ENCODE measurements around the gene ESF1. TPM values are rescaled to one million over a fixed set of nuclear protein-coding genes. Genes with fewer than 3 reads are reported as not detected.
"Not testable (repeated sequence)": the region's sequence is repeated elsewhere in the genome, so short reads cannot be mapped to it uniquely, and the experiment has no call there.

ESF1 gene
- total RNA-seq, 1 donor from 2014 or later, result 18.2 TPM

- intact Hi-C loops (cut with micrococcal nuclease), result no loop called here
These were observed 7.1 kb upstream of the ESF1 start for GRCh38 chr20:13791540-13792459.

DNA sequence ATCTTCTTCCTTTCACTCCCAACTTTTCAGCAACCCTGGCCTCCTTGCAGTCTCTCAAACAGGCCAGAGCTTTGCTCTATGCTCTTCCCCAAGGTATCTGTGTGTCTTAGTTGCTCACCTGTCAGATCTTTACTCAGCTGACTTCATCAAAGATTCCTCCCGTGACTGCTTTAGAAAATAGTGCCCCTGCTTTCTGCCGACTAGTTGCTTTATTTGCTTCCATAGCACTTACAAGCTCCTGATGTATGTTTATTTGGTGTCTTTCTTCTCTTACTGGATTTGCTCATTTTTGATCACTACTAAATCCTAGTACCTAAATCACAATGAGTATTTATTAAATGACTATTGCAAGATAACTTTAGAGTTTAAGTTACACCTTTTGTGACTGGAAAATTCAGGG is 6.0 kb upstream of the ESF1 start:
- intact Hi-C loops (cut with micrococcal nuclease), result no loop called here

DNA sequence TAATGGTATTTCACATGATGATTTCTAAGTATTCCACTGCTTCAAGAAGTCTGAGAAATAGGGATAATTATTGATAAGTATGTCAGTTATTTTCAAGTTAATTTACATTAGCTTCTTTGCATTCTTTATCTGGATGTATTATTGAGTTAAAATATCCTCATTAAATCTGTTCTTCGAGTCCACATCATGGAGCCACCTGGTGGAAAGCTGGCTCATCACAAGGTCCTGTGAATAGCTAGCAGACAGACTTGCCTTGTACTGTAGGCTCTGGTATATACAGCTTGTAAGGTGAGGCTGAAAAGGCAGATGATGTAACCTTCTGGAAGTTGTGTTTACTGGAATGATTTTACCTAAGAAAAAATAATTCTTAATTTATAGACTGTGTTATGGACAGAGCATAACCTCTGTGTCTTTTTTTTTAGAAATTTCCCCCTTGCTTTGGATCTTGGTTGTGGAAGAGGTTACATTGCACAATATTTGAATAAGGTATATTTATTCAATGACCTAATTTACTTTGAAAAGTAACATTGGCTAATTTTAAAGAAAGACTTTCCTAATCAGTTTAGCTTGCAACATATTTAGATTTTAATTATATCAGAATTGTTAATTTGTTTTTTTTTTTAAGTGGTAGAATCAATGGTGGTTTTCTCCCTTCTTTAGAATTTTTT is 3.6 kb upstream of the ESF1 start:
- intact Hi-C loops (cut with micrococcal nuclease), result loop anchor here (1.0 to 5.0 kb wide), 2 partner anchors 329 to 566 kb away; partner anchors contain the start of gene ISM1

- intact Hi-C loops (cut with micrococcal nuclease), result loop anchor here (5.0 kb wide), 1 partner anchor 564 kb away; the partner anchor contains the start of gene ISM1
These were observed 1.6 kb upstream of the ESF1 start for GRCh38 chr20:13786143-13786828.

- intact Hi-C loops (cut with micrococcal nuclease), result loop anchor here (1.0 to 2.0 kb wide), 3 partner anchors 12 to 145 kb away; no protein-coding TSS in a partner anchor
These were observed 337 bp downstream of the ESF1 start for GRCh38 chr20:13784271-13784892.

DNA sequence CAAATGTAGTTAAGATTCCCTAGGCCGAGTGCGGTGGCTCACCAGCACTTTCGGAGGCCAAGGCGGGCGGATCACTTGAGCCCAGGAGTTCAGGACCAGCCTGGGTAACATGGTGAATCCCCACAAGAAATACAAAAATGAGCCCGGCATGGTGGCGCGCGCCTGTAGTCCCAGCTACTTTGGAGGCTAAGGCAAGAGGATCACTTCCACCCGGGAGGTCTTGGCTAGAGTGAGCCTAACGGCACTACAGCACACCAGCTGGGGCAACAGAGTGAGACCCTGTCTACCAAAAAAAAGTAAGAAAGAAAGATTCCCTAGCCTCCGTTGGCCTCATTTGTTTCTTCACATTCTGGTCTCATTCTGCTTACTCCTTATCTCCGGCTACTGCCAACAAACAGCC is 1.2 kb downstream of the ESF1 start:
- intact Hi-C loops (cut with micrococcal nuclease), result no loop called here

DNA sequence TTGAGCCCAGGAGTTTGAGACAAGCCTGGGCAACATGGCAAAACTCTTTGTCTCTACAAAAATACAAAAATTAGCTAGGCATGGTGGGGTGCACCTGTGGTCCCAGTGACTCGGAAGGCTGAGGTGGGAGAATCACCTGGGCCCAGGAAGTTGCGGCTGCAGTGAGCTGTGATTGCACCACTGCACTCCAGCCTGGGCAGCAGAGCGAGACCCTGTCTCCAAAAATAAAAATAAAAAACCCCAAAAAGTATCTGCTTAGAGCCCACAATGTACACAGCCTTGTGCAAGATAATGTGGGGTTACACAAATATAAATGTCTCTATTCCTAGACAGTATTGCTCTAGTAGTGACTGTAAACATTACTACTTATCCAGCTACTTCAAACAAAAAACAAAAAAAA is 5.9 kb downstream of the ESF1 start:
- intact Hi-C loops (cut with micrococcal nuclease), result loop anchor here (10.0 kb wide), 1 partner anchor 474 kb away; no protein-coding TSS in a partner anchor

- intact Hi-C loops (cut with micrococcal nuclease), result loop anchor here (10.0 kb wide), 1 partner anchor 472 kb away; no protein-coding TSS in a partner anchor
These were observed 7.5 kb downstream of the ESF1 start for GRCh38 chr20:13777171-13777601.

GRCh38 chr20:13775867-13776266 is 8.9 kb downstream of the ESF1 start:
- intact Hi-C loops (cut with micrococcal nuclease), result loop anchor here (10.0 kb wide), 1 partner anchor 471 kb away; no protein-coding TSS in a partner anchor

- intact Hi-C loops (cut with micrococcal nuclease), result loop anchor here (1.0 to 10.0 kb wide), 8 partner anchors 12 to 845 kb away; partner anchors contain the start of gene ESF1
These were observed 12.2 kb downstream of the ESF1 start for GRCh38 chr20:13772529-13772928.

DNA sequence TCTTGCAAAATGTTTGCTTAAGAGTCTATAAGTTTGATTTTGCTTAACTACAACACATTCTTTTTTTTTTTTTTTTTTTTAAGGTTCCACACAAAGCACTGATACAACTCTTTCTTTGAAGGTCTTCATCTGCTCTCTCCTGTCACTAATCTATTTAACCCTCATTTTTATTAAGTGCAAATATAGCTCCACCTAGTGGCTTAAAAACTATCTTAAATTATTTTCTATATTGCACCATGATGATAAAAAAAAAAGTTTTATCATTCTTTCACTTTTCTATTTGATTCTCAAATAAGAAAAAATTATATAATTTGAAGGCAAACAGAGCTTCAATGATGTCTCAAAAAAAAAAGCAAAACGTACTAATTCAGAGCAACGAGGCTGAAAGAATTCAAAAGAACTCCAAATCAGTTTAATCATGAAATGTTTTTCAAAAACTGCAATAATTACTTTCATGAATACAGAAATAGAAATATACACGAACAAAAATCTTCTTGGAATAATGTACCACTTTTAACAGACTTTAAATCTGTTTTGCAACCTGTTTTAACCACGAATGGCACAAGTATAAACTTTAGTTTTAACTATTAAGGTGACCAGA is 12.8 kb downstream of the ESF1 start:
- intact Hi-C loops (cut with micrococcal nuclease), result loop anchor here (1.0 to 10.0 kb wide), 8 partner anchors 12 to 845 kb away; partner anchors contain the start of gene ESF1

GRCh38 chr20:13770141-13770540 is 14.6 kb downstream of the ESF1 start:
- intact Hi-C loops (cut with micrococcal nuclease), result loop anchor here (5.0 to 10.0 kb wide), 4 partner anchors 223 to 843 kb away; no protein-coding TSS in a partner anchor

DNA sequence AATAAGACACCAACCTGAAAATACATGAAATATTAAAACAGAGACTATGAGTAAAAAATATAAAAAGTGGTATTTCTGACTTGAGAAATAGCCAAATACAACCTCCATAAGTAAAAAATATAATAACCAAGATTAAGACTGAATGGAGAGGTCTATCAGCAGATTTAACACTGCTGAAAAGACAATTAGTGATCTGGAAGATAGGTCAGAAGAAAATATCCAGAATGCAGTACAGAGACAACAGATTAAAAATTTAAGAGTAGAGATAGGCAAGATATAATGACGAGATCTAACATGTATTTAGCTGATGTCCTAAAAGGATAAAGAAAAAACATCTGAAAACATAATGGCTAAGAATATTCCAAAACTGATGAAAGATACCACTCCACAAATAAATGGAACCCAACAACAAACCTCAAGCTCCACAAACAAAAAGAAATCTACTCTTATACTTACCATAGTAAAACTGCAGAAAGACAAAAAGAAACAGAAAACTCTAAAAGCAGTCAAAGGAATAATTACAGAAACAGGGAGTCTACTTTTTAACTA is 18.8 kb downstream of the ESF1 start:
- intact Hi-C loops (cut with micrococcal nuclease), result no loop called here

- intact Hi-C loops (cut with micrococcal nuclease), result no loop called here
These were observed 19.4 kb downstream of the ESF1 start for GRCh38 chr20:13765299-13765698.

- intact Hi-C loops (cut with micrococcal nuclease), result not testable (repeated sequence)
These were observed 24.2 kb downstream of the ESF1 start for GRCh38 chr20:13760451-13760946.

DNA sequence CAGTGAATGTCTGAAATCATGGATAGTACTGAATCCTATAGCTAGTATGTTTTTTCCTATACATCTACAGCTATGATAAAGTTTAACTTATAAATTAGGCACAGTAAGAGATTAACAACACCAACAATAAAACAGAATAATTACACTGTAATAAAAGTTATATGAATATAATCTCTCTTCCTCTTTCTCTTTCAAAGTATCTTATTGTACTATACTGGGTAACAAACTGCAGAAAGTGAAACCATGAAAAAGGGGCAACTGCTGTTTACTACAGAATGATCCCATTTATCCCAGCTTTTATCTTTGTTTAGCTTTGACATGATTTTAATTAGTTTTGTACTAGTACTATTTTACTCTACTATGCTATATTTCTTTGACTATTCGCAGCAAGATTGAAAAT is 25.8 kb downstream of the ESF1 start:
- intact Hi-C loops (cut with micrococcal nuclease), result no loop called here

DNA sequence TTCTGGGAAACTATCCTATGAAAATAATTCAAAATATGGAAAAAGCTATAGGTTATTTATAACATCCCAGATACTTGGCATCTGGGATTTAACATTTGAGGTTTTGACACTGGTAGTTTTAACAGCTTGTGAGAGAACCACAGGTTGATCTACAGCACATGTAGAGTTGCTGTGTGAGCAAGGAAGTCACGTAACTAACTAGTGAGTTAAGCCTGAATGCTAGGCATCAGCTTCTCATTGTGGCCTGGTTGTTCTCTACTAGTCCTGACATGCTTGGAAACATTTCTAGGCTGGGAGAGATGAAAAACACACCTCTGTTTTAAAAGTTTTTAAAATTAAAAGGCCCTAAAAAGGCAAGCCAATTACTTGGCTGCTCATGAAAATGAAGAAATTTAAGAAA is 28.2 kb downstream of the ESF1 start:
- intact Hi-C loops (cut with micrococcal nuclease), result no loop called here

- intact Hi-C loops (cut with micrococcal nuclease), result no loop called here
These were observed 28.9 kb downstream of the ESF1 start for GRCh38 chr20:13755809-13756208.

- intact Hi-C loops (cut with micrococcal nuclease), result no loop called here
These were observed 31.2 kb downstream of the ESF1 start for GRCh38 chr20:13753436-13754036.
